GM12875 (cell line): ENCODE data around the gene USO1.

Experiments used
- H3K4me3 ChIP-seq: one replicate; pipeline ENCODE4 v1.5.1; 2011; ENCODE audit warnings: low read depth, low read length, control low read depth
- TF ChIP-seq, protein P1 (sequence below): IDR thresholded peaks from 2 replicates; pipeline ENCODE4 v1.5.1; 2011; ENCODE audit warnings: low read depth, mild to moderate bottlenecking, control low read depth, inconsistent platforms, low read length, moderate library complexity, borderline replicate concordance; ENCODE audit not compliant: insufficient read depth

Gene USO1

DNA sequence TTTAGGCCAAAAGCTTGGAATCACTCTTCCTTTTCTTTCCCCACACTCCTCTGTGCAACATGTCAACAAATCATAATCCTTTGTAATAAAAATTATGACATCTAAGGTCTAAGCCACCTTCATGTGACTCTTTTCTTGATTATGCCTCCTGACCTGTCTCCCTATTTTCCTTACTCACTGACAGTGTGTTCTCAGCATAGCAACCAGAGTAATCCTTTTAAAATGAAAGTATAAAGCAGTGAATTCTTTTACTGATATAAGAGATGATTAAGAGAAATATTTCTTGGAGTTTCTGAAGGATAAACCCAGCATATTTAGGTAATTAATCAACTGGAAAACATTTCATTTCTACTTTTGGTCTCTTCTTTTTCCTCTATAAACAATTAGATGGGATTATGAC is 44.7 kb downstream of the USO1 start:
- TF ChIP-seq, protein P1, sequence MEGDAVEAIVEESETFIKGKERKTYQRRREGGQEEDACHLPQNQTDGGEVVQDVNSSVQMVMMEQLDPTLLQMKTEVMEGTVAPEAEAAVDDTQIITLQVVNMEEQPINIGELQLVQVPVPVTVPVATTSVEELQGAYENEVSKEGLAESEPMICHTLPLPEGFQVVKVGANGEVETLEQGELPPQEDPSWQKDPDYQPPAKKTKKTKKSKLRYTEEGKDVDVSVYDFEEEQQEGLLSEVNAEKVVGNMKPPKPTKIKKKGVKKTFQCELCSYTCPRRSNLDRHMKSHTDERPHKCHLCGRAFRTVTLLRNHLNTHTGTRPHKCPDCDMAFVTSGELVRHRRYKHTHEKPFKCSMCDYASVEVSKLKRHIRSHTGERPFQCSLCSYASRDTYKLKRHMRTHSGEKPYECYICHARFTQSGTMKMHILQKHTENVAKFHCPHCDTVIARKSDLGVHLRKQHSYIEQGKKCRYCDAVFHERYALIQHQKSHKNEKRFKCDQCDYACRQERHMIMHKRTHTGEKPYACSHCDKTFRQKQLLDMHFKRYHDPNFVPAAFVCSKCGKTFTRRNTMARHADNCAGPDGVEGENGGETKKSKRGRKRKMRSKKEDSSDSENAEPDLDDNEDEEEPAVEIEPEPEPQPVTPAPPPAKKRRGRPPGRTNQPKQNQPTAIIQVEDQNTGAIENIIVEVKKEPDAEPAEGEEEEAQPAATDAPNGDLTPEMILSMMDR = no peak

DNA sequence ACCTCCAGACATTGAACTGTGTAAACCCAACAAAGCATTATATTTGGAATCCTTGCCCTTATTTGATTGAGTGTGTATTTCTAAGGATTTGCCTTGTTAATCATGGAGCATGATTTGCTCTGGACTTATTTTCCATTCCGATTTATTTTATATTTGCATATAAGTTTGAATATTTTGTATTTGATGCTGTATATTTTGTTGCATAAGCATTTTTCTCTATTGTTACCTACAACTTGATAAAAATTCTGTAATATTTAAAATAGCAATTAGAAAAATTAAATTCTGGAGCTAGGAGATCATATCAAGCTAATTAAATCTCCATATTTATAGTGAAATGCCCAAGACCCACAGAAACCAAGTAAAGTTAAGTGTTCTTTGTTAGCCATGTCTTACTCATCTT is 47.2 kb downstream of the USO1 start:
- H3K4me3 ChIP-seq = no peak overlapping the region
- TF ChIP-seq, protein P1 = no peak

More for the DNA sequence above, 44.7 kb downstream of the USO1 start:
- H3K4me3 ChIP-seq = no peak overlapping the region

DNA sequence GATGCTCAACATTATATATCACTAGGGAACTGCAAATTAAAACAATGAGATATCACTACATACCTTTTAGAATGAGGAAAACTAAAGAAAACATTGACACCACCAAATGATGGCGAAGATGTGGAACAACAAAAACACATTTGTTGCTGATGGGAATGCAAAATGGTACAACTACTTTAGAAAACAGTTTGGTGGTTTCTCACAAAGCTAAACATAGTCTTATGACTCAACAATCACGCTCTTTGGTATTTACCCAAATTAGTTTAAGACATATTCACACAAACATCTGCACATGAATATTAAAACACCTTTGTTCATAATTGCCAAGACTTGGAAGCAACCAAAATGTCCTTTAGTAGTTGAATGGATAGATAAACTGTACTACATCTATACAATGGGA is 53.2 kb downstream of the USO1 start:
- TF ChIP-seq, protein P1 = no peak
- H3K4me3 ChIP-seq = no peak overlapping the region

DNA sequence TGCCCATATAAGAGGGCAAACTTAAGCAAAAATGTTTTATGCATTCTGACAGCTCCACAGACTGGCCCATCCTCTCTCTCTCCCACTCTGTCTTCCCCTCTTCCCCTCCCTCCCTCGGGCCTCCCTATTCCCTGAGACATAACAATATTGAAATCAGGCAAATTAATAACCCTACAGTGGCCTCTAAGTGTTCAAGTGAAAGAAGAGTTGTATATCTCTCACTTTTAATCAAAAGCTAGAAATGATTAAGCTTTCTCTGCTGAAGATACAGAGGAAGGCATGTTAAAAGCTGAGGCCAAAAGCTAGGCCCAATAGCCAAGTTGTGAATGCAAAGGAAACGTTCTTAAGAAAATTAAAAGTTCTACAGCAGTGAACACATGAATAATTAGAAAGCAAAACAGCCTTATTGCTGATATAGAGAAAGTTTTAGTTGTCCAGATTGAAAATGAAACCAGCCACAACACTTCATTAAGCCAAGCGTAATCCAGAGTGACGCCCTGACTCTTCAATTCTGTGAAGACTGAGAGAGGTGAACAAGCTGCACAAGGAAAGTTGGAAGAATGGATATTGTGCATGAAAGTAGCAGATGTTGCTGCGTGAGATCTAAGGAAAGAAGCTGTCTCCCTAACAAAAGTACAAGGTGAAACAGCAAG is 54.9 kb downstream of the USO1 start:
- TF ChIP-seq, protein P1 = no peak
- no peak overlapping the region for H3K4me3 ChIP-seq

DNA sequence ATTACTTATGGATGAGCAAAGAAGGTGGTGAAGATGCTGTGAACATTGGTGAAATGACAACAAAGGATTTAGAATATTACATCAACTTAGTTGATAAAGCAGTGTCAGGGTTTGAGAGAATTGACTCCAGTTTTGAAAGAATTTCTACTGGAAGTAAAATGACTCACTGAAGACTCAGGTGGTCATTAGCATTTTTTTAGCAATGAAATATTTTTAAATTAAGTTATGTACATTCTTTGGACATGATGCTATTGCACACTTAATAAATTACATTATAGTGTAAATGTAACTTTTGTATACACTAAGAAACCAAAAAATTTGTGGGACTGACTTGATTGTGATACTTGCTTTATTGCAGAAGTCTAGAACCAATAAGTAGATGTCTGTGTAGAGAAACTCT is 56.9 kb downstream of the USO1 start:
- TF ChIP-seq, protein P1 = no peak
- H3K4me3 ChIP-seq = no peak overlapping the region

DNA sequence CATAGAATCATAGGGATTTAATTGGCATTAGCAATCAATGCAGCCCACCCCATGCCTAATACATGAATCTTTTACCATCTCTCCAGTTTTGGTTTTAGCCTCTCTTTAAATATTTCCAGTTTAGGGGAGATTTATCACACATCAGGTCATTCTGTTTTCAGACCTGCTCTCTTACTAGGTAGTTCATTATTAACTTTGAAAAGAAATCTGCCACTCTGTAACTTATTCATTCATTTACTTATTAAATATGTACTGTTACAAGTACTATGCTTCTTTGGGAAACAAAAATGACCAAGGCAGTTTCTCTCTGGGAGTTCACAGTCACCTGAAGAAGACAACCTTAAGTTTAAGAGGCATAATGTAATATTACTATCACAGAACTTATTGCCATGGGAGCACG is 62.1 kb downstream of the USO1 start:
- TF ChIP-seq, protein P1 = no peak
- H3K4me3 ChIP-seq = no peak overlapping the region

DNA sequence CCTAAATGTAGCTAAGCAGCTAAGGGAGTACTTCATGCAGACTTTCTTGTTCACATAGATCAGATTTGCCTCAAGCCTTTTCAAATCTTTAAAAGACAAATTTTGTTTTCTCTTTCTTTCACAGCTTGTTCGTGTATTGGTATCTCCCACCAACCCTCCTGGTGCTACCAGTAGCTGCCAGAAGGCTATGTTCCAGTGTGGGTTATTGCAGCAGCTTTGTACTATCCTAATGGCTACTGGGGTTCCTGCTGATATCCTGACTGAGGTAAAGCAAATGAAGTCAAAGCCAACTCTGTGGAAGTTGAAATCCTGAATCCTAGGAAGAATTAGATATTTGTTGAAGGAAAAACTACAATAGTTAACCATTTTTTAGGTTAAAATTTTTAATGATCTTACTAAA is 62.6 kb downstream of the USO1 start:
- H3K4me3 ChIP-seq = no peak overlapping the region

More for the DNA sequence above, 62.6 kb downstream of the USO1 start:
- TF ChIP-seq, protein P1 = no peak
